ENCODE results near the gene LHX3.
A peak's percentile ranks its signal among the peaks of the same experiment; 100 is the strongest.

The LHX3 gene

DNA sequence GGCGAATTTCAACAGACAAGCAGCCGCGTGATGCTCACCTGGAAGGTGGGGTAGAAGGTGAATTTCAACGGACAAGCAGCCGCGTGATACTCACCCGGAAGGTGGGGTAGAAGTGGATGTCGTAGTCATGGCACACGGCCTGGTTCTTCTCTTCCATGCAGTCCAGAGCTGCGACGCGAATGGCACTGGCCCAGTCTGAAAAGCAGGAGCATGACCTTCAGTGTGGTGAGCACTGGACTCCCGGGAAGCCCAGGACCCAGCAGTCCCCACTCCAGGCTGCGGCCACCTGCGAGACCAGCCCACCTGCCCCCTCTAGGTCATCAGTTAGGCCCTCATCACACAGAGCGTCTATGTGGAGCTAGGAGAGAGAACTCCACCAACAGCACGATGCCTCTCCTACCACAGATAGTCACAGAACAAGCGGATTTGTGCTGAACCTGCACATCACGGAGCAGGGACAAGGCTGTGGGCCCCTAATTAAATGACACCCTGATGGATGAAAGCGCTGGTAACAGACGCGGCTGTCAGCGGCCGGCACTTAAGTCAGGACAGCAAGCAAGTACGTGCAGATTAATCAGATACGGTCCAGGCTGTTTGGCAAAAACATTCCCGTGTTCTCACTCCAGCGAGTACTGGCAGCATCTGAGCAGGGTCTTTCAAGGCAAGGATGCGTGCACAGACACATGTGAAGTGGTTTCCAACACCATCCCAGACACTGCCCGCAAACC lies 21.9 kb upstream of the LHX3 start:
- DNase-seq (ENCODE audit: low read depth), result no peak

DNA sequence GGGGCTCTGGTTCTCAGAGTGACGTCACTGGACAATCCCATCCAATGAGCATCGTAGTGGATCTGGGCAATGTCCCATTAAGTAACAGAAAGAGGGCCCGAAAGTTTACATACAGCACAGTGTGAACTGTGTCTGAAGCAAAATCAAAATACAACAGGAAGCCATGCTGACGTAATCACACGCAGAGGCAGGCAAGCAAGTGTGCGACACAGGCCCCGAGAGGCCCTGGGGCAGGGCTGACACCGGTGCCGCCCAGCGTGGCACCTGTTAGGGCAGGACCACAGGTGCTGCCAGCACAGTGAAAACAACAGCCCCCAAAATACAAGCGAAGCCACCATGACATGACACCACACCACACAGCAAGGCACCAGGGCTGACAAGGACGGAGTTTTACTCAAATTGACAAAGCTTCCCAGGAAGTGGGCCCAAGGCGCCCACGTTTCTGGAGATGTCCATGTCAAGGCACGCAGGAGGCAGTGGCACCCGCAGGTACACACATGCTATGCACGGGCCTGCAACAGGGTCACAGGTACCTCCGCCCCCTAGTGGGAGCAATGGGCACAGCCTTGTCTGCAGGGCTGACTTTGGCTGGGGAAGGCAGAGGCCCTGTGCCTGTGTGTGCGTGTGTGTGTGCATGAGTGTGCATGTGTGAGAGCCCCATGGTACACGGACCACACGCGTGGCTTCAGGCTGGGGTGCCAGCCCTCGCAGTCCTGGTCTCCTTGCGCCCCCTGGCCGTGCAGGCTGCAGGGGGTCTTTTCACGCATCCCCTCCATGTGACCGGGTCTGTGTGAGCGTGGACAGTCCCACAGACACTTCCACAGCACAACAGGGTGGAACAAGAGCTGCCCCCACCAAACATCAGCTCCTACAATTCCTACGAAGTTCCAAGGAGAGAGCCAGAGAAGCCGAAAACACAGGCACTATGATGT lies 21.1 kb upstream of the LHX3 start:
- no peak for DNase-seq (ENCODE audit: low read depth)

DNA sequence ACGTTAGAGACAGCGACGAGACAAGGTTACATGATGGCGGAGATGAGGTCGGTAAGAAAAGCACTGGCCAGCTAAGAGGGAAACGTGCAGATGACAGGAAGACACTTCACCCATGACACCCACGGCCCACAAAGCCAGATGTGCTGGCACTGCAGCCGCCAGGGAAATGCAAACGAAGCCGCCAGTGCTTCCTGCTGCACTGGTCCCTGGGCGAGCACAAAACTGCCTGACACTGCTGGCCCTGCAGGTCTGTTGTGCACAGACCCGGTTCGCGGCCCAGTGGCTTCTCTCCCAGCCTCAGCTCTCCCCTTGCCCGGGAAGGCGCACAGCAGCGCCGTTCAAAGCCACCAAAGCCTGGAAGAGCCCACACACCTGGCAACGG lies 20.4 kb upstream of the LHX3 start:
- no peak for DNase-seq (ENCODE audit: low read depth)

DNA sequence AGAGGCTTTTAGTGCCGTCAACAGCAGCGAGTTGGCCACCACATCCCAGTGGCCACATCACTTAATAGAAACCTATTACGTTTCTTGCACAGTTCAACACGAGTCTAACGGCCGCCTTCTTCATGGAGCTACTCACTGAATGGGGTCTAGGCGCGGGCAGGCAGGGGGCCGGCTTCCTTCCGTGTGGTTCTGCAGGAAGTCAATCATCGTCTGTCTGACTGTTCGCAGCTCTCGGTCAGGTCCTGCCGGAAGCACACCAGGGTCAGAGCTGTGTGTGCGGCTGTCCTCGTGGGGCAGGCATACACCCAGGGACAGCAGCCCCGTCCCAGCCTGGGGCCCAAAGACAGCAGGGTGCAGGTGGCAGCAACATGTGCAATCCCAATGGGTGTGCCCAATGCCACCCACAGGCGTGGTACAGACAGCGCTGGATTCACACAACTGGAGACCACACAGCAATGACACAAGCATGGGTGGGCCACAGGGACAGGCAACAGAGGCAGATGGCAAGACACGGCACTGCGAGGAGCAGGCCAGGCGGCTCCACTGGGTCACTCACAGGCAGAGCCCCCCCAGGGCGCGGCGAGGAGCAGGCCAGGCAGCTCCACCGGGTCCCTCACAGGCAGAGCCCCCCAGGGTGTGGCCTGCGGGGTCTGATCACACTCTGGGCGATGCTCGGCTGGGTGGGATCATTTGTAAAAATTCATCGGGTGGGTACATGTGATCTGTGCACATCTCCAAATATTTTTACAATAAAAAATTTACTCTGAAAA lies 19.1 kb upstream of the LHX3 start:
- DNase-seq (ENCODE audit: low read depth), result no peak

DNA sequence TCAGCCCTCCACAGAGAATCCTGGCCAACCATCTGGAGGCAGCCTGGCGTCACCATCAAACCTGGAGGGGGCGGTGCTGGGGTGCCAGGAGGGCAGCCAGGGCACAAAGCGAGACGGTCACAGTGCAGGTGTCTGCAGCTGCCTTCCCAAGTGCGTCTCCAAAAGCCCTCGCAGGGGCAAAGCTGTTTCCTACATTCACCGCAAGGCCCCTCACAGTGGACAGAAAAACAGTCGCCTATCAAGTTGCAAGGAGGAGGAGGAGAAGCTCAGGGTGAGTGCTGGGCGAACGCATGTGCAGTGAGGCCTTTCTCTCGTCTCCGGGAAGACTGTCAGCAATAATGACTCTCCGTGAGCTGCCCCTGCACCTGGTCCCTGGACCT lies 18.0 kb upstream of the LHX3 start:
- no peak for DNase-seq (ENCODE audit: low read depth)

DNA sequence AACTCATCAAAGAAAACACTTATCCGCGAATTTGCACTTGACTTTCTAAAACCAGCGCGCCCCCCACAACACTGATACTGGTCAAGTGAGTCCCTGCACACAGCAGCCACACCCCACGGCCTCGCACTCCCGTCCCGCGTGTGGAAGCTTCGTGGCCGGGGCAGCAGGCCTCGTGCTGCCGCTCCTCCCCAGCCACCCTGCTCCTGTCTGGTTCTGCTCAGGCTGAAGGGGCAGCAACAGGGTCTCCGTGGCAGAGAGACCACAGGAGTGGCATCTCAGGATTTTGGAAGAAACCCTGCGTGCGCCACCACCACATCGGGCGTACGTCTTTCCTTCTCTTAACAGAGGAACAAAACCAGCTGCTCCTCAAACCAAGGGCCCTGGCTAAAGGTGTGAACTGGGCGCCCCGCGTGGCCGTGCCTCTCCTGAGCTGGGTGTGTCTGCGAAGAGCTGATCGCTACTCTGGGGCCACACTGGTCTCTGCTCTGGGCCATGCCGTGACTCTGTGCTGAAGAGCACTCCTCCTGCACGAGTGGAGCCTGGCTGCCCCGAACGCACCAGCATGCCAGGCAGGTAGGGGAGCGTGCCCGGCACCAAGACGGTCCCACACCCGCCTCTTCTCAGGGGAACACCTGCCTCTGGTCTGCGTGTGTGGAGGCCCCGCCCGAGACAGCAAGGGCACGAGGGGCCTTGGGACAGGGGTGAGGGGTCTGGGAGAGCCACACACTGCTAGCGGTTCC lies 17.4 kb upstream of the LHX3 start:
- no peak for DNase-seq (ENCODE audit: low read depth)

DNA sequence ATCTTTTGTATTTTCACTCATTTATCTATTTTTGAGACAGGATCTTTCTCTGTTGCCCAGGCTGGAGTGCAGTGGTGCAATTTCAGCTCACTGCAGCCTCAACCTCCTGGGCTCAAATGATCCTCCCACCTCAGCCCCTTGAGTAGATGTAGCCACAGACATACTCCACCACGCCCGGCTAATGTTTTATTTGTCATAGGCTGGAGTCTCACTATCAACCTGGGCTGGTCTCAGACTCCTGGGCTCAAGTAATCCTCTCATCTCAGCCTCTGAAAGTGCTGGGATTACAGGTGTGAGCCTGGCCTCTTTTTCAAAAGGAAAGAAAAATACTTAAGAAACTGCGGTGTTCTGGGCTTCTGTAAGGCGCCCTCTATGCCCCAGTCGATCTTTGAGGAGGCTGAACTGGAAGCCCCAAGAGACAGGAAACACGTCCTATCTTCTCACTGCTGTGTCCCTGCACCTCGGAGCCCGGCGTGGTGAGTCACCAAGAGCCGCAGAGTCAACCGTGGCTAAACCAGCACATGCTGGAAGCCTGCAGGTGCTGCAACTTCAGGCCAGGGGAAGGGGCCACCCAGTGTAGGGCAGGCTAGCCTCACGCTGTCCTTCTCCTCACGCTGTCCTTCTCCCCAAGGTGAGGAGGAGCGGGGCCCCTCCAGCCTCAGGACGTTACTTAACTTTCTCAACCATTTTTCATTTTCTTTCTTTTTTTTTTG lies 15.2 kb upstream of the LHX3 start:
- no peak for DNase-seq (ENCODE audit: low read depth)

DNA sequence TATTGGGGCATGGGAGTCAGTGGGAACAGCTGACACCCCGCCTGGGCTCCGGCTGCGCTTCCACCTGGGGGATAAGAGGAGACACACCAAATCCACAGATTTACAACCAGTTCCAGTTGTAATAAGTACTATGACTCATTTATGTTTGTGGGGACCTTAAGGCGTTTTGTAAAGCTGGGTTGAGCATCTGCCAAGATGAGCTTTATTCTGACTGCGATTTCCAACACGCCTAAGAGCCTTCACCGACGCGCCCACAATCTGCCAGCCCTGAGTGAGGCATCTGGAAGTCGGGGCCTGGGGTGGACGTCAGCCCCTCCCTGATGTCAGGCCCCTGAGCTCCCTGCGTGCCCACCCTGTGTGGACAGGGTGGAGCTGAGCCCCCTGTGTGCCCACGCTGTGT lies 14.3 kb upstream of the LHX3 start:
- DNase-seq (ENCODE audit: low read depth), result peak; percentile 56

DNA sequence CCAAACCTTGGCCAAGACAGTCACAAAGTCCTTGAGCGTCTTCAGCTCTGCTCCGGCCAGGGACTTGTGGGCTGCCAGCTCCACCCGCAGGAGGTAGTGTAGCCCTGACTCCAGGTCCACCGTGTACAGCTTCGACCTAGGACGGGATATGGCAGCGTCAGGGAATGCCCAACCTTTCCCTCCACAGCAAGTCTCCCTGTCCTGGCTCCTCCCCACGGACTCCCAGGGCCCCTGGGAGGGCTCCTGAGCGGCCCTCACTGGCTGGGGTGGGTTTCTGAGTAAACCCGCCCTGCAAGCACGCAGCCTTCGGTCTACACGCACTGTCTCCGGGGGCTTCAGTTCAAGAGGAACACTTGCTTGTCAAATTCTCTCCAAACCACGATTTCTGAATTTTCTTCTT lies 13.7 kb upstream of the LHX3 start:
- no peak for DNase-seq (ENCODE audit: low read depth)

DNA sequence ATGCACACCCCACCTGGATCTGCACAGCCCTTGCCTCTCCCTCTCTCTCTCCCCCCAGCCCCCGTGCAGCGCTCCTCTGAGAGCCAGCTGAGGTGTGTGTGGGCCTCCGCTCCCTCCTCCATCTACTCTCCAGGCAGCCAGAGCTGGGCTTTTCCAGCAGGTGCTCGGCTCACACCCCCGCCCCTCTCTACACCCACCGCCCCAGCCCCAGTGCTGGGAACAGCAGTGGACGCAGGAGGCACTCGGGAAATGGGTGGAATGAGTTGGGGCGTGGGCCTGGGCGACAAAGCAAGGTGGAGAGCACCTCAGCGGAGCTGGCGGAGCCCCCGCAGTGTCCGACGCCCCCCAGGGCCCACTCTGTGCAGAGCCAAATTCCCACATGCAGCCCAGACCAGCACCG lies 13.3 kb upstream of the LHX3 start:
- no peak for DNase-seq (ENCODE audit: low read depth)

DNA sequence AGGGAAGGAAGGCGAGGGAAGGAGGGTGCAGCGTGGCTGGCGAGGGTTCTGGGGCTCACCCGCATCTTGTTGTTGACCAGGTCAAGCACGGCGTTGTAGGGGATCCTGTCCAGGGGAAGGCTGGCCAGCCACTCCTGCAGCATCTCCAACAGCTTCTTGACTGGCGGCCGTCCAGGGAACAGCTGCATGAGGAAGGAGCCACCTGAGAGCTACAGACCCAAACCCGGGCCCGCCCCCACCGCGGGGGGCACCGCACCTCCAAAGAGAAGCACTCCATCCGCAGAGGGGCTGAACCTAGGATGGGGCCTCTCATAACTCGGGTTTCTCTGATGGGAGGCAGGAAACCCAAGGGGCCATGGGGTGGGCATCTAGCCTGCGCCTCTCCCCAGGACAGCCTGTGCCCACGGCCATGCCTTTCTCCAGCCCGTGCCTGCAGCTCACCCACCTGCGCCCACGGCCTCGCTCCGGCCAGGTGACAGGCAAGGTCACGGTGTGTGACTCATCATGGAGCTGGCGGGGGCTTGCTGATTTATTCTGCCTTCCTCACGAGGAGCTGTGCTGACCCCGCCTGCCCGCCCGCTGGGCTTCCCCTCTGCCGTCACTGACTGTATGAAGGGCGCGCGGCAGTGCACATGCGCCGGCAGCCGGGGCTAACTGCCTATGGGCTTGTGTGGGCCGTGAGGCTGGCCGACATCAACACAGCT lies 11.8 kb upstream of the LHX3 start:
- no peak for DNase-seq (ENCODE audit: low read depth)

DNA sequence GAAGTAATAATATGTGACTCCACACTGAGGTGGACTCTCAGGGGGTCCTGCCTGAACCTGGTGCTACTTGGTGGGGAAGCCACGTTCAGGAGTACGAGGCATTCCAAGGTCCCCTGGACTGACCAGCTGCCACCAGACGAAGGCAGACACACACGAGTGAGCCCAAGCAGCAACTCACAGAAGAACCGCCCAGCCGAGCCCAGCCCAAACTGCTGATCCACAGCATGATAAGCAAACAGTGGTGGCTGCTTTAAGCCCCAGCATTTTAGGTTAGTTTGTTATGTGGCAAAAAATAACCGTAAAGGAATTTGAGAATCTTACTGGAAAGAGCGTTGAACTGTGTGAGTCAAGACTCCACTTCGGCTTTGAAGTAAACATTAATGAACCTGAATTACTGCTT lies 8.8 kb upstream of the LHX3 start:
- DNase-seq (ENCODE audit: low read depth), result no peak

DNA sequence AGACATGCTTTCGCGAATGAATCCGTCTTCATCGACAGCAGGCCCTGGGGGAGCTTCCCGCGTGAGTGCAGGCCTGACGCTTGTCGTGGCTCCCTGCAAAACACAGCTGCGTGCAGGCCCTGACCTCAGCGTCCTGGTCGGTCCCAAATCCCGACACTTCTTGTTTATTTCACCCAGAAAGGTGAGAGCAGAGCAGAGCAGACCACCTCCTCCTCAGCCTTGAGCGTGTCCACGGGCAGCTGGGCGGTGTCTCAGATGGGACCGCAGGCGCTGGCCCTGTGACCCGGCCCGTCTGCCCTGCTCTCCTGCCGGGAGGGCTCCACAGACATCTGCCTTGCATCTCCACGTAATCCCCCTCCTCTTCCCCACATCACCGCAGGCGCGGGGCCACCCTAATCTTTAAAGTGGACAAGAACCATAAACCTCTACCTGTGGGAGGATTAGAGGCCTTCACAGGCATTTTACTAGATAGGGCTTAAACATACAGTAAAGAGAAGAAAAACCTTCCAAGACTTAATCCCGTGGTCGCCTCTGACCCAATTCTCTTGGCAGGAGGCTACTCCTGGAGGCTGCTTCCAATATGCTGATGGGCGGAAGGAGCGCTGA lies 7.5 kb upstream of the LHX3 start:
- DNase-seq (ENCODE audit: low read depth), result no peak

DNA sequence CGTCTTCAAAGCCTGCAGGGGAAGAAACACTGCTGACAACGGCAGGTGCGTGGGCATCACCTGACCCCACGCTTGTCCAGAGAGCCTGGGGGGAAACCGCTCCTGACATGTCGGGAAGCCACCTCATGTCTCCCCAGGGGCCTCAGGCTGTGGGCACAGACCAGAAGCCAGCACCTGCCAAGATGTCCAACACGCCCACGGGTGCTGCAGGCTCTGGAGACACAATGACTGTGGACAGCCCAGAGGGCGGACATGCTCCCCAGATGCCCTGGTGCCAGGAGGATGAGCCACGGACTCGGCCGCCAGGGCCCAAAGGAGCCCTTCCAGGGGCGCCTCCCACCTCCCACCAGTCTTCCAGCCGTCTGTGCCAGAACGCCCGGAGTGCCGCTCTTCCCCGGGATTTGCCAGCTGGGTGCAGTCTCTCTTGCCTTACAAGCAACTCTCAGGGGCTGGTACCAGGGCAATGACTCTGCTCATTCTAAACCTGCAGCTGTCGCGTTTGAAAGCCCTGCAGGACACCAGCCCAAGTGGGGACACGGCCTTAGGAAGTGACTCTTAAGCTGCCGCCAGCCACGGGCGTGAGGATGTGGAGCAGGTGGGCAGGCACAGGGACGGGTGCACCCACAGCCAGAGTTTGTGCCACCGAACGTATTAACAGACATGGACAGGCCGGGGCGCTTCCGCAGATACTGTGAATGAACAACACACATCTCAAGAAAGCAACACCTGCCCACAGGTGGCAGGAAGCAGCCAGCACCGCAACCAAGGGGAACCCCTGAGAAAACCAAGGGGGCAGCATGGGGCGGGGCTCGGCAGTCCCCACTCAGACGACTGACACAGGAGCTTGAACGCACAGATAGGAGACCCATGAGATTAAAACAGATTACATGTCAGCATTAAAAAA lies 6.8 kb upstream of the LHX3 start:
- no peak for DNase-seq (ENCODE audit: low read depth)

DNA sequence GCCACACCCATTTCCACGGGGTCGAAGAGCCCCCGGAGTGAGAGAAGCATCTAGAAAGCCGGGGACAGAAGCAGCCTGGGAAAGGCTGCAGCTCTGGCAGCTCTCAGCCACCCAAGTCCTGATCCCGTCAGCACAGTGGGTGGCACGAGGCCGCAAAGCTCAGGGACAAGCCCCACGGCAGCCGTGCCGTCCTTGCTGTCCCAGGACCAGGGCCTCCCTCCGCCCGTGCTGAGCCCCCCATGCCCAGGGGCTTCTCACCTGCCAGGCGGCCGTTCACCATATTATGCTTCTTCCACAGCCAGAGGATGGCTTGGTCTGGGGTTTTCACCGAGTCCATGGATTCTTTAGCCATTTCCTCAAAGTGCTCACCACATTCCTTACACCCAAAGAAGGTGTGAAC lies 6.1 kb upstream of the LHX3 start:
- DNase-seq (ENCODE audit: low read depth), result no peak

DNA sequence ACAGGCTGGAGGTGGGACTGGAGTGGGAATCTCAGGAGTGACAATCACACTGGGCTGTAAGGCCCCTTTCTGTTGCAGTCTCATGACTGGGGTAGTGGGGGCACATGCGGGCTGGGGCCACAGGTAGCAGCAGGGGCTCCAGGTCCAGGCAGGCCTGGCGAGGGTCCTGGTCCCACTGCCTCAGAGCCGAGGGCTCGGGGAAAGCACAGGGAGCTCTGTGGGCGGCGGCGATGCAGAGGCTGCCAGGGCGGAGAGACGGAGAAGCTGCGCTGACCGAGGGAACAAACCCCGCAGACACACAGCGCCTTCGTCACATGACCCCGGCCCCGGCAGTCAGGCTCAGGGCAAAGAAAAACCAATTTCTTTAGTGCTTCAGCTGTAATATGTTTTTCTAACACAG lies 5.3 kb upstream of the LHX3 start:
- no peak for DNase-seq (ENCODE audit: low read depth)

DNA sequence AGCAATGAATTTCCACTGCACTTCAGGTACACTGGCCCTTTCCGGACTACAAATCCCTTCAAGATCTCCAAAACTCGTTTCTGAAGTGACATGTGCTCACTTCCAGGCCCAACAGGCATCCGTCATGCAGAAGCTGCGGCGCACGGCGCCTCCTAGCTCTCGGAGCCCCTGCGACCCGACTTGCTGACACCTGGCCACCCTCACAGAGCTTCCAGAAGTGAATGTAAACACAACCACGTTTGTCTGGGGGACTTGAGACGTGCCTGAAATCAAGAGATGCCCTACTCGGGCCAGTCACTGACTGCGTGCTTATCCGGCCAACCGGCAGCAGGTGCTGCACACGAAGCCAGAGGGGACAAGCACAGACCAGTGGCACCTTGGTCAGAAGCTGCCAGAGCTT lies 4.9 kb upstream of the LHX3 start:
- DNase-seq (ENCODE audit: low read depth), result no peak

DNA sequence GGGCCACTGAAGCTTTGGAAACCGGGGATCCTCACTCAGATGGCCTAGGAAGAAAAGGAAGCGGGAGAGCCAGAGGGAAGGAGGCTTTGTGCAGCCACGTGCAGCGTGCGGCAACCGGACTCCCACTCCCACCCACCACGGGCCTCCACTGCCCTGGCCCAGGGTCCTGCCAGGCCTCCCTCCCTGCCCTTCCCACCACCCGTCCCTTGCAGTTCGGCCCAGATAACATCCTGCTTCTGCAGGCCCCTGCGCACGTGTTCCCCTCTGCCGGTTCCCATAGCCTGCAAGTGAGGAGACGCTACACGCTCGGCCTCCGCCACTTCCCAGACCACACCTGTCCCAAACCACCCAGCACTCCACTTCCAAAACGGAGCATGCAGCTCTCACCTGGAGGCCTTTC lies 4.3 kb upstream of the LHX3 start:
- no peak for DNase-seq (ENCODE audit: low read depth)

DNA sequence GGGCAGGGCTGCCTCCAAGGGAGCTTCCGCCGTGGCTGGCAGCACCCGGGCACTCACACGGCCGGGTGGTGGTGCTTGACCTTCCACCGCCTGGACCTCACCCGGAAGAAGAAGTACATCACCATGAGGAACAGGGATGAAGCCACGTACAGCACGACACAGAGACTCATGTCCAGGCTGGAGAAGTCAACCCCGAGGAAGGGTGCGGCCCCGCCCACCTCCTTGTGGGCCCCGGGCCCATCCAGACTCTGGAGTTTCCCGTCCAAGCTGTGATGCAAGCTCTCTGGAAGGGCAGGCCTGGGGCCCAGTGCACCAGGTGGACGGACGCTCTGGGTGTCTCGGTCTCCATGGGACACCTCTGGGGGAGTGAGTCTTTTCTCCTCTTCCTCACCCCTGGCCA lies 3.7 kb upstream of the LHX3 start:
- no peak for DNase-seq (ENCODE audit: low read depth)

Measured in fibroblast of the conjunctiva (primary cell).